ENCODE measurements around the gene FOLH1.
"Not testable (repeated sequence)": the region's sequence is repeated elsewhere in the genome, so short reads cannot be mapped to it uniquely, and the experiment has no call there.

GRCh38 chr11:49186225-49186624, 22.2 kb downstream of the FOLH1 start:
- TF ChIP-seq, protein P1, sequence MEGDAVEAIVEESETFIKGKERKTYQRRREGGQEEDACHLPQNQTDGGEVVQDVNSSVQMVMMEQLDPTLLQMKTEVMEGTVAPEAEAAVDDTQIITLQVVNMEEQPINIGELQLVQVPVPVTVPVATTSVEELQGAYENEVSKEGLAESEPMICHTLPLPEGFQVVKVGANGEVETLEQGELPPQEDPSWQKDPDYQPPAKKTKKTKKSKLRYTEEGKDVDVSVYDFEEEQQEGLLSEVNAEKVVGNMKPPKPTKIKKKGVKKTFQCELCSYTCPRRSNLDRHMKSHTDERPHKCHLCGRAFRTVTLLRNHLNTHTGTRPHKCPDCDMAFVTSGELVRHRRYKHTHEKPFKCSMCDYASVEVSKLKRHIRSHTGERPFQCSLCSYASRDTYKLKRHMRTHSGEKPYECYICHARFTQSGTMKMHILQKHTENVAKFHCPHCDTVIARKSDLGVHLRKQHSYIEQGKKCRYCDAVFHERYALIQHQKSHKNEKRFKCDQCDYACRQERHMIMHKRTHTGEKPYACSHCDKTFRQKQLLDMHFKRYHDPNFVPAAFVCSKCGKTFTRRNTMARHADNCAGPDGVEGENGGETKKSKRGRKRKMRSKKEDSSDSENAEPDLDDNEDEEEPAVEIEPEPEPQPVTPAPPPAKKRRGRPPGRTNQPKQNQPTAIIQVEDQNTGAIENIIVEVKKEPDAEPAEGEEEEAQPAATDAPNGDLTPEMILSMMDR (IDR thresholded peaks at IDR 0.05; ENCODE audit: insufficient read depth, low read depth, low read length), result not testable (repeated sequence)
- not testable (repeated sequence) for TF ChIP-seq EZH2 (IDR thresholded peaks at IDR 0.05; ENCODE audit: insufficient read depth, low read length)
